ENCODE data around the gene TRIM8. TPM values are rescaled to one million over a fixed set of nuclear protein-coding genes. Genes with fewer than 3 reads are reported as not detected.

TRIM8 gene
- total RNA-seq, 1 donor from 2014 or later, result 31.4 TPM

- peak overlapping the region; percentile 20 for H3K4me3 ChIP-seq
- no peaks in the 10 kb centered on the region for H3K36me3 ChIP-seq
- TF ChIP-seq EZH2phosphoT487 (IDR thresholded peaks at IDR 0.05) (no peak), CTCF (IDR thresholded peaks at IDR 0.05) (peak; percentile 17), EZH2 (IDR thresholded peaks at IDR 0.05) (no peak)
- H3K4me3 Mint-ChIP-seq, result peak overlapping the region; percentile 74
- peak; percentile 61 for DNase-seq (ENCODE audit: low spot score)
- H3K9me3 ChIP-seq (ENCODE audit: low read depth), result no peaks in the 10 kb centered on the region
- H3K4me2 ChIP-seq, result peak overlapping the region; percentile 73
- H3K9me3 Mint-ChIP-seq, result no peaks in the 10 kb centered on the region
- H2AFZ ChIP-seq (replicated peaks), result no peak overlapping the region
- peaks cover 70% of the 10 kb centered on the region for H3K4me1 ChIP-seq
- H3K4me1 Mint-ChIP-seq, result peaks cover 87% of the 10 kb centered on the region
- H3K27ac Mint-ChIP-seq, result peak overlapping the region; percentile 97
- H3K36me3 Mint-ChIP-seq, result no peaks in the 10 kb centered on the region
- H3K27ac ChIP-seq, result peak overlapping the region; percentile 65
- no peaks in the 10 kb centered on the region for H3K27me3 ChIP-seq
- H3F3A ChIP-seq (ENCODE audit: low read depth), result peaks cover 71% of the 10 kb centered on the region
- H4K20me1 ChIP-seq (ENCODE audit: low read depth), result peaks cover 58% of the 10 kb centered on the region
- peaks cover 2% of the 10 kb centered on the region for H3K27me3 Mint-ChIP-seq (ENCODE audit: insufficient read depth, low read depth)
- no peak overlapping the region for H3K9ac ChIP-seq
- no peaks in the 10 kb centered on the region for H3K79me2 ChIP-seq (ENCODE audit: low read depth)
These were observed 30.9 kb downstream of the TRIM8 start for GRCh38 chr10:102675011-102675665.

GRCh38 chr10:102675666-102676533 is 31.6 kb downstream of the TRIM8 start:
- peak overlapping the region; percentile 97 for H3K27ac Mint-ChIP-seq
- Histone ChIP-seq H3K4me2 (peak overlapping the region; percentile 73), H3K9ac (no peak overlapping the region), H3K27ac (peak overlapping the region; percentile 65), H3K9me3 (ENCODE audit: low read depth) (no peaks in the 10 kb centered on the region), H3K36me3 (no peaks in the 10 kb centered on the region), H3K27me3 (no peaks in the 10 kb centered on the region), H2AFZ (replicated peaks) (no peak overlapping the region), H3K79me2 (ENCODE audit: low read depth) (no peaks in the 10 kb centered on the region), H3F3A (ENCODE audit: low read depth) (peaks cover 69% of the 10 kb centered on the region), H3K4me3 (peak overlapping the region; percentile 20), H4K20me1 (ENCODE audit: low read depth) (peaks cover 53% of the 10 kb centered on the region), H3K4me1 (peaks cover 67% of the 10 kb centered on the region)
- H3K9me3 Mint-ChIP-seq, result no peaks in the 10 kb centered on the region
- no peaks in the 10 kb centered on the region for H3K36me3 Mint-ChIP-seq
- peak overlapping the region; percentile 74 for H3K4me3 Mint-ChIP-seq
- no peak for TF ChIP-seq EZH2 (IDR thresholded peaks at IDR 0.05)
- TF ChIP-seq CTCF (IDR thresholded peaks at IDR 0.05), result no peak
- TF ChIP-seq EZH2phosphoT487 (IDR thresholded peaks at IDR 0.05), result no peak
- no peaks in the 10 kb centered on the region for H3K27me3 Mint-ChIP-seq (ENCODE audit: insufficient read depth, low read depth)
- peaks cover 86% of the 10 kb centered on the region for H3K4me1 Mint-ChIP-seq
- peak; percentile 77 for DNase-seq (ENCODE audit: low spot score)

- Histone ChIP-seq H3K36me3 (no peaks in the 10 kb centered on the region), H3F3A (ENCODE audit: low read depth) (peaks cover 67% of the 10 kb centered on the region), H3K4me1 (peaks cover 66% of the 10 kb centered on the region), H3K27ac (peak overlapping the region; percentile 65), H2AFZ (replicated peaks) (no peak overlapping the region), H3K4me2 (peak overlapping the region; percentile 73), H3K9ac (no peak overlapping the region), H3K4me3 (no peak overlapping the region), H3K9me3 (ENCODE audit: low read depth) (no peaks in the 10 kb centered on the region), H3K79me2 (ENCODE audit: low read depth) (no peaks in the 10 kb centered on the region), H4K20me1 (ENCODE audit: low read depth) (peaks cover 52% of the 10 kb centered on the region), H3K27me3 (no peaks in the 10 kb centered on the region)
- DNase-seq (ENCODE audit: low spot score), result no peak
- H3K27ac Mint-ChIP-seq, result peak overlapping the region; percentile 79
- no peaks in the 10 kb centered on the region for H3K9me3 Mint-ChIP-seq
- H3K4me3 Mint-ChIP-seq, result peak overlapping the region; percentile 74
- H3K4me1 Mint-ChIP-seq, result peaks cover 87% of the 10 kb centered on the region
- TF ChIP-seq EZH2phosphoT487 (IDR thresholded peaks at IDR 0.05) (no peak), CTCF (IDR thresholded peaks at IDR 0.05) (no peak), EZH2 (IDR thresholded peaks at IDR 0.05) (no peak)
- H3K27me3 Mint-ChIP-seq (ENCODE audit: insufficient read depth, low read depth), result no peaks in the 10 kb centered on the region
- peaks cover 5% of the 10 kb centered on the region for H3K36me3 Mint-ChIP-seq
These were observed 32.4 kb downstream of the TRIM8 start for GRCh38 chr10:102676534-102677315.

Measured in neural progenitor cell (in vitro differentiated cells).